Neural progenitor cell (in vitro differentiated cells): ENCODE measurements around the gene PRKAG3. TPM values are rescaled to one million over a fixed set of nuclear protein-coding genes. Genes with fewer than 3 reads are reported as not detected.

Experiments
- DNase-seq: peaks from one replicate; pipeline ENCODE4 v3.0.0-alpha.2; 2016; ENCODE audit warnings: low spot score
- H2AFZ ChIP-seq: fragments of 200-600 bp; sonication (generic); replicated peaks from 2 replicates; pipeline ENCODE4 v1.6.1; 2016; ENCODE audit warnings: antibody characterized with exemption
- H3F3A ChIP-seq: fragments of 200-600 bp; sonication (generic); 2 replicates; pipeline ENCODE4 v1.6.1; 2016; ENCODE audit warnings: antibody characterized with exemption, low read depth
- H3K27ac ChIP-seq: fragments of 200-600 bp; sonication (generic); 2 replicates; pipeline ENCODE4 v1.5.1; 2016; ENCODE audit warnings: mild to moderate bottlenecking
- H3K27me3 ChIP-seq: fragments of 200-600 bp; sonication (generic); 2 replicates; pipeline ENCODE4 v1.6.1; 2016; ENCODE audit warnings: mild to moderate bottlenecking, moderate library complexity
- H3K36me3 ChIP-seq: fragments of 200-600 bp; sonication (generic); 2 replicates; pipeline ENCODE4 v1.5.1; 2016
- H3K4me1 ChIP-seq: fragments of 200-600 bp; sonication (generic); 2 replicates; pipeline ENCODE4 v1.6.1; 2016; ENCODE audit warnings: mixed run types
- H3K4me2 ChIP-seq: fragments of 200-600 bp; sonication (generic); 2 replicates; pipeline ENCODE4 v1.6.1; 2016
- H3K4me3 ChIP-seq: fragments of 200-600 bp; sonication (generic); 2 replicates; pipeline ENCODE4 v1.5.1; 2016
- H3K79me2 ChIP-seq: fragments of 200-600 bp; sonication (generic); 2 replicates; pipeline ENCODE4 v1.6.1; 2016; ENCODE audit warnings: low read depth
- H3K9ac ChIP-seq: fragments of 200-600 bp; sonication (generic); 2 replicates; pipeline ENCODE4 v1.6.1; 2016
- H3K9me3 ChIP-seq: fragments of 200-600 bp; sonication (generic); 2 replicates; pipeline ENCODE4 v1.5.1; 2016; ENCODE audit warnings: low read depth
- H4K20me1 ChIP-seq: fragments of 200-600 bp; sonication (generic); 2 replicates; pipeline ENCODE4 v1.6.1; 2016; ENCODE audit warnings: low read depth
- H3K27ac Mint-ChIP-seq: 3 replicates; pipeline ENCODE4 v1.8.0; 2021; ENCODE audit warnings: mixed read lengths
- H3K27me3 Mint-ChIP-seq: 2 replicates; pipeline ENCODE4 v1.8.0; 2022; ENCODE audit warnings: low read depth, mild to moderate bottlenecking, inconsistent platforms, moderate library complexity, mixed read lengths; ENCODE audit not compliant: insufficient read depth
- H3K36me3 Mint-ChIP-seq: 3 replicates; pipeline ENCODE4 v1.8.0; 2021; ENCODE audit warnings: mixed read lengths
- H3K4me1 Mint-ChIP-seq: 3 replicates; pipeline ENCODE4 v1.8.0; 2021; ENCODE audit warnings: mixed read lengths
- H3K4me3 Mint-ChIP-seq: 3 replicates; pipeline ENCODE4 v1.8.0; 2021; ENCODE audit warnings: mild to moderate bottlenecking, moderate library complexity, mixed read lengths
- H3K9me3 Mint-ChIP-seq: 3 replicates; pipeline ENCODE4 v1.8.0; 2020; ENCODE audit warnings: mixed read lengths
- CTCF ChIP-seq: fragments of 200-600 bp; sonication (generic); IDR thresholded peaks from 2 replicates; pipeline ENCODE4 v1.5.1; 2017; ENCODE audit warnings: antibody characterized with exemption, mild to moderate bottlenecking
- EZH2 ChIP-seq: fragments of 200-600 bp; sonication (generic); IDR thresholded peaks from 2 replicates; pipeline ENCODE4 v1.6.1; 2017; ENCODE audit warnings: antibody characterized with exemption, mild to moderate bottlenecking, moderate library complexity
- EZH2phosphoT487 ChIP-seq: fragments of 200-600 bp; sonication (generic); IDR thresholded peaks from 2 replicates; pipeline ENCODE4 v1.6.1; 2017; ENCODE audit warnings: antibody characterized with exemption
- total RNA-seq: library from RNA; depleted of rRNA; stranded (reverse); fragments of >200 nt; gene quantifications from 2 replicates; pipeline ENCODE4 v1.2.3, GENCODE V29; 2015; ENCODE audit warnings: low replicate concordance

PRKAG3 gene
- total RNA-seq, 1 donor from 2014 or later = not detected

- peaks cover 78% of the 10 kb centered on the region for H3K27me3 Mint-ChIP-seq
- no peak overlapping the region for H2AFZ ChIP-seq
Observed at GRCh38 chr2:218863021-218863520, 31.5 kb upstream of the PRKAG3 start.

GRCh38 chr2:218861645-218862318, 30.2 kb upstream of the PRKAG3 start:
- Mint-ChIP-seq H3K4me3 (no peak overlapping the region), H3K36me3 (no peaks in the 10 kb centered on the region), H3K4me1 (peaks cover 20% of the 10 kb centered on the region), H3K9me3 (peaks cover 2% of the 10 kb centered on the region), H3K27ac (no peak overlapping the region), H3K27me3 (peaks cover 76% of the 10 kb centered on the region)
- Histone ChIP-seq H4K20me1 (peaks cover 35% of the 10 kb centered on the region), H3K36me3 (no peaks in the 10 kb centered on the region), H3K4me2 (no peak overlapping the region), H3K27me3 (peaks cover 100% of the 10 kb centered on the region), H3K9ac (no peak overlapping the region), H3F3A (peaks cover 17% of the 10 kb centered on the region), H3K27ac (no peak overlapping the region), H2AFZ (no peak overlapping the region), H3K79me2 (no peaks in the 10 kb centered on the region), H3K9me3 (no peaks in the 10 kb centered on the region), H3K4me3 (no peak overlapping the region), H3K4me1 (peaks cover 19% of the 10 kb centered on the region)
- no peak for DNase-seq
- TF ChIP-seq EZH2 = no peak
- TF ChIP-seq EZH2phosphoT487 = no peak
- TF ChIP-seq CTCF = no peak

More at GRCh38 chr2:218863021-218863520, 31.5 kb upstream of the PRKAG3 start:
- Mint-ChIP-seq H3K36me3 (no peaks in the 10 kb centered on the region), H3K4me1 (peaks cover 20% of the 10 kb centered on the region), H3K27ac (no peak overlapping the region), H3K9me3 (peaks cover 2% of the 10 kb centered on the region), H3K4me3 (no peak overlapping the region)
- Histone ChIP-seq H3K27ac (no peak overlapping the region), H3K27me3 (peaks cover 100% of the 10 kb centered on the region), H3K4me1 (peaks cover 19% of the 10 kb centered on the region), H4K20me1 (peaks cover 31% of the 10 kb centered on the region), H3K79me2 (no peaks in the 10 kb centered on the region), H3K9me3 (no peaks in the 10 kb centered on the region), H3F3A (peaks cover 17% of the 10 kb centered on the region), H3K4me2 (no peak overlapping the region), H3K36me3 (no peaks in the 10 kb centered on the region), H3K9ac (no peak overlapping the region), H3K4me3 (no peak overlapping the region)
- DNase-seq = no peak
- TF ChIP-seq EZH2phosphoT487 (no peak), EZH2 (no peak), CTCF (no peak)

GRCh38 chr2:218860950-218861381, 29.4 kb upstream of the PRKAG3 start:
- peak overlapping the region; percentile 46 for H3K4me3 ChIP-seq
- H3K27ac Mint-ChIP-seq = no peak overlapping the region
- peak overlapping the region; percentile 60 for H3K4me3 Mint-ChIP-seq
- H3K27me3 ChIP-seq = peaks cover 100% of the 10 kb centered on the region
- H3K9me3 ChIP-seq = no peaks in the 10 kb centered on the region
- DNase-seq = peak; percentile 97
- no peak for TF ChIP-seq EZH2
- TF ChIP-seq EZH2phosphoT487 = no peak
- TF ChIP-seq CTCF = no peak
- H3F3A ChIP-seq = peaks cover 17% of the 10 kb centered on the region
- peak overlapping the region; percentile 86 for H3K4me2 ChIP-seq
- peaks cover 20% of the 10 kb centered on the region for H3K4me1 Mint-ChIP-seq
- no peak overlapping the region for H3K27ac ChIP-seq
- peaks cover 19% of the 10 kb centered on the region for H3K4me1 ChIP-seq
- no peak overlapping the region for H3K9ac ChIP-seq
- H3K36me3 Mint-ChIP-seq = no peaks in the 10 kb centered on the region
- peaks cover 35% of the 10 kb centered on the region for H4K20me1 ChIP-seq
- H2AFZ ChIP-seq = no peak overlapping the region
- no peaks in the 10 kb centered on the region for H3K79me2 ChIP-seq
- H3K27me3 Mint-ChIP-seq = peaks cover 80% of the 10 kb centered on the region
- H3K36me3 ChIP-seq = no peaks in the 10 kb centered on the region
- peaks cover 2% of the 10 kb centered on the region for H3K9me3 Mint-ChIP-seq
